Stimulated activated CD4-positive, alpha-beta T cell treated with anti-CD3 and anti-CD28 coated beads, Interleukin-12 subunit alpha, Interleukin-12 subunit beta, amount 100 ng/mL, for 24 hours (primary cell): ENCODE data around the gene ZNF524.
"Not testable (repeated sequence)": the region's sequence is repeated elsewhere in the genome, so short reads cannot be mapped to it uniquely, and the experiment has no call there.

ENCODE experiments used
- DNase-seq, 2 experiments: peaks; one replicate each; pipeline ENCODE4 v3.0.0-alpha.2; 2020; ENCODE audit warnings: low read depth in 2 of 2

The ZNF524 gene

DNA sequence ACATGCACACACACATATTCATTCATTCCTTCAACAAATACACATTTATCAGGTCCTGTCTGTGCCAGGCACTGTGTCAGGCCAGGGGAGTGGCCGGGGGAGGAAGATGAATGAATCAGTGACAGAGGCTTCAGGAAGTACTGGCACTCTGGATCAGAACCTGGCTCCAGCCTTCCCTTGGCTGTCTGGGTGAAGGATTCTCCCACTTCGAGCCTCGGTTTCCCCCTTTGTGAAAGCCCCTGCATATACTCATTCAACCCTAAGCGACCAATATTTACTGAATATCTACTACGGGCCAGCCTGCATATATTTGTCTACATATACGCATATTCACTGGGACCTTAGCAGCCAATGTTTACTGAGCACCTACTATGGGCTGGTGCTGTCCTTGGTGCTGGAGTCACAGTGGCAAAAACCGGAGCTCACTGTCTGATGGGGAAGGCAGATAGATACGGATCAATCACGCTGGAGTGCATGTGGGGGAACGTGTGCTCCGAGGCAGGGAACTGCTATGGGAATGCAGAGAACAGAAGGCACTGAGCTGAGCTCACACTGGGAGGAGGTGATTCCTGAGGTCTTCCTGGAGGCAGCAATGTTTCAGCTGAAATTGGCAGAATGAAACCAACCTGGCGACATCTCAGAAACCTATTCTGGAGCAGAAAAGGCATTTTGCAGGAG is 18.8 kb upstream of the ZNF524 start:
- no peak for DNase-seq

DNA sequence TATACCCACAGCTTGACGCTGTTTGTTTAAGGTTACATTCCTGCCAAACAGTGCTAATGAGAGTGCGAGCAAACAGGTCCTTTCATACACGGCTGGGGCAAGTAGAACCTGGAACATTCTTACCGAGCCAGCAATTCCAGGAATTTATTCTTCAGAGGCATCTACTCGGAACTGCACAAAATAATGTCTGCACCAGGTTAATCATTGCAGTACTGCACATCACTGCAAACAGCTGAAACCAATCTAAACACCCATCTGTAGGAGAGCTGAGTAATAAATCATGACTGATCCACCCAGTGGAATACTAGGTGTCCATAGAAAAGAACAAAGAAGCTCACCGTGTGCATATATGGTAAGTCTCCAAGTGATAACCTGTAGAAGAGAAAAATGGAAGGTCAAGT is 18.3 kb upstream of the ZNF524 start:
- DNase-seq: no peak

DNA sequence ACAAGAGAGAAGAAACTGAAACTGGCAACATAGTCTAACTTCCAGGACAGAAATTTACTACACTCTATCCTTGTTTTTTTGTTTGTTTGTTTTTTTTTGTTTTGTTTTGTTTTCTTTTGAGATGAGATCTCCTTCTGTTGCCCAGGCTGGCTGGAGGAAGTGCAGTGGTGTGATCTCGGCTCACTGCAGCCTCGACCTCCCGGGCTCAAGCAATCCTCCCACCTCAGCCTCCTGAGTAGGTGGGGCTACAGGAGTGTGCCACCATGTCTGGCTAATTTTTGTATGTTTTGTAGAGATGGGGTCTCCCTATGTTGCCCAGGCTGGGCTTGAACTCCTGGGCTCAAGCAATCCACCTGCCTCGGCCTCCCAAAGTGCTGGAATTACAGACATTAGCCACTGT is 17.8 kb upstream of the ZNF524 start:
- DNase-seq: not testable (repeated sequence)

DNA sequence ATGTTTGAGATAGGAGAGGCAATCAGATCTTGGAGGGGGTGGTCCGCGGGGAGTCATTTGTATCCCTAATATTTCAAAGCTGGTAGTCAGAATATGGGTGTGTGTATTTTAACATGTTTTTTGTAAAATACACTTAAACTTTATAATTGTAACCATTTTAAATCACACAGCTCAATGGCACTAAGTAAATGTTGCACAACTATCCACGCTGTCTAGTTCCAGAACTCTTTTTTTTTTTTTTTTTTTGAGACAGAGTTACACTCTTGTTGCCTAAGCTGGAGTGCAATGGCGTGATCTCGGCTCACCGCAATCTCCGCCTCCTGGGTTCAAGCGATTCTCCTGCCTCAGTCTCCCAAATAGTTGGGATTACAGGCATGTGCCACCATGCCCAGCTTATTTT is 16.2 kb upstream of the ZNF524 start:
- not testable (repeated sequence) for DNase-seq

DNA sequence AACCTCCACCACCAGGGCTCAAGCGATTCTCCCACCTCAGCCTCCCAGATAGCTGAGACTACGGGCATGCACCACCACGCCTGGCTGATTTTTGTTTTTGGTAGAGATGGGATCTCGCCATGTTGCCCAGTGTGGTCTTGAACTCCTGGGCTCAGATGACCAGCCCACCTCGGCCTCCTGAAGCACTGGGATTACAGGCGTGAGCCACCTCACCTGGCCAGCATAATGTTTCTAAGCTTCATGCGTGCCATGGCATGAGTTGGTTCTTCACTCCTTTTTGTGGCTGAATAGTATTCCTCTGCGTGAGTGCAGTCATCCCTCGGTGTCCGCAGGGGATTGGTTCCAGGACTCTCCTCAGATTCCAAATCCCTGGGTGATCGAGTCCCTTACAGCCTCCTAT is 15.2 kb upstream of the ZNF524 start:
- DNase-seq: no peak

DNA sequence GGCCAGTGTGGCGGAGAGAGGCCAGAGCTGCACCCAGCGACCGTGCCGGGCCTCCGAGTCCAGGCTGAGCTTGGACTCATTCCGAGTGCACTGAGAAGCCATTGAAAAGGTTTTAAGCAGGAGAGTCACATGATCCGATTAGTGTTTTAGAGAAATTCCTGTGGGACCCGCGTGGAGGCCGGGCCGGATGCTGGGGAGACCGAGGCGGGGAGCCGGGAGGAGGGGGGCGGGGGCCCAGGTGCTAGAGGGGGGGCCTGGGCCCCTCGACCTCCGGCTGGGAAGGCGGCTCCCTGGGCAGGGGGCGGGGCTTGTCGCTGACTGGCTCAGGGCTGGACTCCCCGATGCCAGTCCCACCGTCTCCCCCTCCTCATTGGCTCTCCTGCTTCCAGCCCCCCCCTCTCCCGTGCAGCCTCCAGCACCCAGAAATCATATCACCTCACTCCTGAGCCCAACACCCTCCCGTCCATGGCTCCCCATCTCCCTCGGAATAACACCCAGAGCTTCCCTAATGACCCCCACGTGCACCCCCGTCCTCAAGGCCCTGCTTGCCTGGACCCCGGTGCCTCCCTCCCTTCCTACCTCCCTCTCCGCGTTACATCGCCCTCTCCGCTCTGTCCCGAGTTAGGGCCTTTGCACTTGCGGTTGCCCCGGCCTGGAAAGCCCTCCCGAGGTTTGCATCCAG is 14.3 kb upstream of the ZNF524 start:
- DNase-seq: peak in 1 of 2 experiments; percentile 46

DNA sequence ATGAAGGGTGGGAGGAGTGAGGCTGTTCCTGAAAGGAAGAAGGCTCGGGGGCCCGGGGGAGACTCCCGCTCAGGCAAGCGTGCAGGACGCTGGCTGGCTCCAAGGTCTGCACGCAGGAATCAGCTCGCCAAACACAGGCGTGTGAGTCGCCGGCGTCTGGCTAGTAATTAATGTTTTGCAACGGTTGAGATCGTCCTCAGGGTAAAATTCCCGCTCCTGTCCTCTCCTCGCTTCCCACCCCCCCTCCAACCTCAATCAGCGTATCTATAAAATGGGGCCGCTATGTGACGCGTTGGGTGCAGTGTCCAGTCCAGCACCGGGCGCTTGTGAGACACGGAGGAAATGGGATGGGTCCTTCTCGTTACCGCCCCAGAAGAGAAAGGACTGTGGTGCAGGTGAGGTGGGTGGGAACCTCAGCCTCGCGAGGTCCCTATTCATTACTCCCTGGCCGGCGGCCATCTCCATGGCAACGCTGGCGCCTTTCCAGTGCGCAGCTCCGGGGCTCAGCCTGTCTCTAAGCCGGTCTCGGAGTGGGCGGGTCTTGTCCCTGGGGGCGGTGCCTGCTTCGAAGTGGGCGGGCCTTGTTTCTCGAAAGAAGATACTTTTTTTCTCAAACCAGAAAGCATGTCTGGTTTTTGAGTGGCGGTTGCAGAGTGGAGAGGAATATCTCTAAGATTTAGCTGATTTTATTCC is 13.0 kb upstream of the ZNF524 start:
- DNase-seq: peak; percentile 88 to 96

DNA sequence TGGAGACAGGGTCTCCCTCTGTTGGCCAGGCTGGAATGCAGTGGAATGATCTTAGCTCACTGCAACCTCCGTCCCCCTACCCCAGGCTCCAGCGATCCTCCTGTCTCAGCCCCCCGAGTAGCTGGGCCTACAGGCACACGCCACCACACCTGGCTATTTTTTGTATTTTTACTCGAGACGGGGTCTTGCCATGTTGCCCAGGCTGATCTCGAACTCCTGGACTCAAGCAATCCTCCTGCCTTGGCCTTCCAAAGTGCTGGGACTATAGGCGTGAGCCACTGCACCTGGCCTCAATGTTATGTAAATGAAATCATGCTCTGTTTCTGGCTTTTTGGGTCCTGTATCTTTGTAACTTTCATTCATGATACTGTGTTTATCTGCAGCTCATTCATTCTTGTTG is 11.3 kb upstream of the ZNF524 start:
- no peak for DNase-seq

DNA sequence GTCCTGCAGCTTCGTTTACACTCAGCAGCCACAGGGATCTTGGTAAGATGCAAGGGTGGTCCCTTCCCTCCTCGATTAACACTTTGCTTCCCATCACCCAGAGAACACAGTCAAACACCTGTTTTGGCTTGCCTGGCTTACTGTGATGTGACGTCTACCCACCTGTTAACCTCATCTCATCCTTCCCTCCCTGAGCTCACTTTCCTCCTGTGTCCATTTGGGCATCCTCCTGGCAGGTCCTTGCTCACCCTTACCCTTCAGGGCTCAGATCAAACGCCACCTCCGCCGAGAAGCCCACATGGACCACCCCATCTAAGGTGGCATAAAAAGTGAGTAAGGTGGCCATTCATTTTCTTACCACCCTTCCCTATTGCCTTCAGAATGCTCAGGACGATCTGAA is 10.0 kb upstream of the ZNF524 start:
- DNase-seq: no peak

DNA sequence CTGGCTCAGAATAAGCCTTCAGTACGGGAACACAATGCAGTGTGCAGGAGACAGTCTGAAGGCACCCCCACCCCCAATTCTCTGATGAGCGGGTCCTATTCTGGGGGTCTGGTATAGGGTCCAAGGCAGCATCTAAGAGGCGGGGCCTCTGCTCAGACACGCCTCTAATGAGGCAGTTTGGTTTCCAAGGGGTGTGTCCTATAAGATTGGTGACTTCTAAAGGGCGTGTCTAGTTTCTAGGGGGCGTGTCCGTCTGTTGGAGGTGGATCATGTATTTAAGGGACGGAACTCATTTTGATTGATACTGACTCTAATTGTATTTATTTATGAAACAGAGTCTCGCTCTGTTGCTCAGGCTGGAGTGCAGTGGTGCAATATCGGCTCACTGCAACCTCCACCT is 9.5 kb upstream of the ZNF524 start:
- DNase-seq: no peak

DNA sequence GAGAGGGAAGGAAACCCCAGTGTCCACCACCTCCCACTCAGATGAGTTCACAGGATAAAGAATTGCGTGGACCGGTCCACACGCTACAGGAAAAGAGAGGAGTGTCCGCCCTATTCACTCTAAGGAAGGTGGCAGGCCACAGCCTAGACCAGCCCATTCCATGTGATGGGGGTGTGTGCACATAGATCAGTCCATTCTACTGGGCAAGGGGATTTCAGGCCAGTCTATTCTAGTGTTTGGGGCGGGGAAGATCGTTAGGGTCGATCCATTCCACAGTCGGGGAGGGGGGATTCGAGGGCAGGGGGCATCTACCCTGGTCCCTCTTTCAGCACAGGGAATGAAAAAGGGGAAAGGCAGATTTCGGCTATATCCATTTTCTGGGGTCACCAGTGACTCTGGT is 8.5 kb upstream of the ZNF524 start:
- DNase-seq: no peak

DNA sequence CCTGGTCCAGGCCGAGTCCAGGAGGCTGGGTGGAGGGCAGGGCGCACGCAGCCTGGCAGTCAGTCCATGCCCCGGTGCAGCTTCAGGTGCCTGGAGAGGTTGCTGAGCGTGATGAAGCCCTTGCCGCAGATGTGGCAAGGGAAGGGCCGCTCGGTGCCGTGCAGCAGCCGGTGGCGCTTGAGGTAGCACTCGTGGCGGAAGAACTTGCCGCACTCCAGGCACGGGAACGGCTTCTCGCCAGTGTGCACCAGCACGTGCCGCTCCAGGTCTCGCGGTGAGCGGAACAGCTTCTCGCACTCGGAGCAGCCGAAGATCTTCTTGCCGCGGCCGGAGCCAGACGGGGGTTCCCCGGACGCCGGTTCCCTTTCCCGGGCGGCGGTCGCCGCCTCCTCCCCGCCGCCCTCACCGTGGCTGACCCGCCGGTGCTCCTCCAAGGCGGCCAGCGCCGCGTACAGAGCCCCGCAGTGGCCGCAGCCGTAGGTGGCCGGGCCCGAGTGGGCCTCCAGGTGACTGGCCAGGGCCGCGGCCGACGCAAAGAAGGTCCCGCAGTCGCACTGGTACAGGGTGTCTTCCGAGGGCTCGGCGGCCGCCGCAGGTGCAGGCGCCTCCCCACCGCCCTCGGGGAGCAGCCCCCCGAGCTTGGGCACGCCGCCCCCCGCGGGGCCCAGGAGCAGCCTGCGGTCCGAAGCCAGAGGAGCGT is 7.5 kb upstream of the ZNF524 start:
- no peak for DNase-seq

DNA sequence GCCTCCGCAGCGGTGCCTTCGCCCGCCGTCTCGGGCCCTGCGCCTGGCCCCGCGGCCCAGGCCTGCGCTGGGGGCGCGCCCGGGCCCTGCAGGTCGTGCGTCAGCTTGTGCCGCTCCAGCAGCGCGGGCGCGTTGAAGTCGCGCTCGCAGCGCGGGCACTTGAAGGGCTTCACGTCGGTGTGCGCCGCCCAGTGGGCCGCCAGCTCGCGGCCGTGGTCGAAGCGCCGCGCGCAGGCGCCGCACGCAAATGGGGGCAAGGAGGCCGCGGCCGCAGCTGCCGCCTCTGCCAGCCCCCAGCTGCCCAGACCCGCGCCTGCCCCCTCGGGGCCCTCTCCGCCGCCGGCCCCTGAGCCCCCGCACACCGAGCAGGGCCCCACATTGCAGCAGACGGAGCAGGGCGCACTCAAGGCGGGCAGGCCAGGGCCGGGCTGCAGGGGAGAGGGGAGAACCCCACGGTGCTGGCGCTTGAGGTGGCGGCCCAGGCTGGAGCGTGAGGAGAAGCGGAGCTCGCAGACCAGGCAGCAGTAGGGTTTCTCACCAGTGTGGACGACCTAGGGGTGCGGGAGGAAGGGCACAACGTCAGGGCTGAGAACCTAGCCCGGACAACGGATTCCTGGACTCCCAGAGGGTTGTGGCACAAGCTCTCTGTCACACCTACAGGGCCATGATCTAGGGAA is 6.9 kb upstream of the ZNF524 start:
- no peak for DNase-seq

DNA sequence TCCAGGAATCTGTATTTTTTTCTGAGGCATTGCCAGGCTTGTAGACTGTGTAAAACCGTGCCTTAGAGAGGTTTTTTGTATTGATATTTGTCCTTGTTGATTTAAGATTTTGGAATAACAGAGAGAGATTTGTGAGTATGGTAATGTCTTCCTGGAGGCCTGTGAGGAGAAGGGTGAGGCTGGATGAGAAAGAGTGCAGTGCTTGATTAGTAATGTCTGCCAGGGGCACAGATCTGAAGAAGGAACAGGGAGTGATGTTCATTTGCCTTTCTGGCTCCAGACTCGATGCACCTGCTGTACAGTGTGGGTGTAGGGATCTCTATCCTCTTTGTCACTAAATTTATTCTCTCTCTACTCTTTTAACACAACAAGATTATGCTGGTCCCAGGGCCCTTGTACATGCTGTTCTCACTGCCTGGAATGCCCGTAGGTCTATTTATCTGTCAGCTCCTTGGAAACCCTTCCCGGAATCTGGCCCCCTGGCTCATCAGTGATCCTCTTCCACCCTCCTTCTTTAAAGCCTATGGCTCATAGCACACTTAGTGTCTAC is 5.0 kb upstream of the ZNF524 start:
- no peak for DNase-seq

DNA sequence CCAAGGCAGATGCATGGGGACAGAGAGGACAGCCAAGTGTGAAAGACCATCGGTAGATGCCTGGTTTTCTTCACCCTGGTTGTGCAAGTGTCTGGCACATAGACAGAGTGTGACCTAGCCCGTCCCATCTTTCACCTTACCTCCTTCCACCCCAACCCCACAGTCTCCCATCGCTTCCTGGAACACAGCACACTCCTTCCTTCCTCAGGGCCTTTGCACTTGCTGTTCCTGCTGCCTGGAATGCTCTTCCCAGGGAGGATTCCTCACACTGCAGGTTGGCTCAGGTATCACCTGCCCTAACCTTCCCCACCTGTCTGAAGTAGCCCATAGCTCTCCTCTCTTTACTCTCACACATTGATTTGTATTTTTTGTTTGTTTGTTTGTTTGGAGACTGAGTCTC is 3.8 kb upstream of the ZNF524 start:
- no peak for DNase-seq

DNA sequence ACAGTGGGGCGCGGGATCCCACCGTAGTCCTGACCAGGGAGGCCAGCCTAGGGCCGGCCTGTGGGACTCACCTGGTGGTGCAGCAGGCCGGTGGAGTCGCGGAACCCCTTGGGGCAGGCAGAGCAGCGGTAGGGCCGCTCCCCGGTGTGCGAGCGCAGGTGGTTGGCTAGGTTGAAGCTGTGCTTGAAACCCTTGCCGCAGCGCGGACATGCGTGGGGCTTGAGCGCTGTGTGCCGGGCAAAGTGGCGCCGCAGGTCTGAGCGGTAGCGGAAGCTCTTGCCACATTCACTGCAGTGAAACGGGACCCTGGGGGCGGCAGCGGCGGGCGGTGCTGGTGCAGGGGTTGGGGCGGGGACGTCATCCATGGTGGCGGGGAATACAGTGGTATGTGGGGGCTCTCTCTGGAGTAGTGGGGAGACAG is 2.6 kb upstream of the ZNF524 start:
- no peak for DNase-seq

DNA sequence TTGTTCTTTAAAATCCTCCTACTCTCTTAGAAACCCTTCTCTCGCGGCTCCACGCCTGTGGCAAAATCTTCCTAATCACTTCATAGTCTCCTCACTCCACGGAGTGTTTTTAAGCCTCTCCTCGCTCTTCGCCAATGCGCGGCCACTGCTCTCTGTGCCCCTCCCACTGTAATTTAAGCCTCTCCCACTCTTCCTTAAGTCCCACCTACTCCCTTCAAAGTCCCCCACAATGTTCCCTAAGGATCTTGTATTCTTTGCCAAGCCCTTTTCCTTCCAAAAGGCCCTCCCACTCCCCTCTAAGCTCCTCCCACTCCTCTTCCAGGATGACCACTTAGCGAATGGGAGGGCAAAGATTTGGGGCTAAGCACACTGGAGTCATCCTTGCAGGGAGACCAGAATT is 2.1 kb upstream of the ZNF524 start:
- DNase-seq: no peak

DNA sequence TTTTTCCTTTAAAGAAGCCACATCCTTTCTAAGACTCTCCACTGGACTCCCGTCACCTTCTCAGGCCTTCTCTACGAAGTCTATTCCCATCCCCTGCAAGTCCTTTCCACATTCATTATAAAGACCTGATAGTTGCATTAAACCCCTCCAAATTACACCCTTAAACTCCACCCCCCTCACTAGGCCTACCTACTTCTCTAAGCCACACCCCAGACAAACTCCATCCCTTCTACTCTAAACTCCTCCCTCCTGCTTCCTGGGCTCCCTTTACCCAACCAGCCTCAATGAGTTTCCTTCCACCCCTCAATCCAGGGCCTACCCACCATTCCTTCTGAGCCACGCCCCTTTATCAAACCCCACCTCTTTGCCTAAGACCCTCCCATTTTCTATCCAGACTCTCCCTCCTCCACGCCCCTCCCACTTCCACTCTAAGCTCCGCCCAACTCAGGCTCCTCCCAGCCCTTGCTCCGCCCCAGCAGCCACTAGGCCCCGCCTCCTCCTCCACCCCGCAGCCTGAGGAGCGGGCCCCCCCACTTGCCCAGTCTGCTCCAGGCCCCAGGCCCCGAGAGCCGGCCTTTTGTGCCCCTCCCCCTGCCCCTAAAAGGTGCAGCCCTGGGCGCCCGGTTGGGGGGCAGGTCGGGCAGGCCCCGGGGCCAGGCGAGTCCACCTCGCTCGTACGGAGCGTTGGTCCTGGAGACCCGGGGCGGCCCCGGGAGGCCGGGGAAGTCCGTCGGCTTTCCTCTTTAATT is 1.2 kb upstream of the ZNF524 start:
- peak; percentile 88 to 90 for DNase-seq

DNA sequence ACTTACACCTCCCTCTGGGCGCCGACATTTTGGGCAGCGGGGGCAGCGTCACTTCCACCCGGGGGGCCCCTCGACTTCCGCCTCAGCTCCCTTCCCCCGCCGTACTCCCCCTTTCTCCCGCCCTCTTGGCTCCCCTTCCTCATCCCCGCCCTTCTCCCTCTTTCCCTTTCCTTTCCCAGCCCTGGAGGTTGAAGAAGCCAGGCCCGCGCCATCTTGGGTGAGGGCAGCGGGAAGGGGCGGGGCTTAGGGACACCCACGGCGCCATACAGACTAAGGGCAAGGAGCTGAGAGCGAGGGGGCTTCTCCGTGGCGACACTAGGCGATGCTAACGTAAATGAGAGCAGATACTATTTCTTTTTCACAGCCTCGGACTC is 633 bp upstream of the ZNF524 start, which contains the start of gene FIZ1:
TSS of gene FIZ1 (minus strand) at position 50 of the 374 bp plus-strand sequence. CDS start 1,652 bp downstream, outside the sequence.
- DNase-seq: peak; percentile 94 to 96

DNA sequence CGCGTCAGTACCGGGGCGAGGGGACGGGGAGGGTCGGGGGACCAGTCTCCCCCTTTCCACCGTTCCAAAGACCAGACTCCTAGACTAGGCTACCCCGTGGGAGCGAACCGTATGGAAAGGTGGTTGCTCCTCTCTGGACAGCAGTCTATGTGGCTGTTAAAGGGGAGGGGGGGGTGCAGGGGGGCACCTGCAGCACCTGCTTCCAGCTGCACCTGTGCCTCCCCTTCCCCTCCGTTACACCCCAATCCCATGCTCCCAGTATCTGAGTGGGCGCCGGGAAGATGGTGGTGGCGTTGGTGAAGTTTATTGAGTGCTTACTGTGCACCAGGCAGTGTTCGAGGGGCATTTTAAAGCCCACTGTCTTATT is 557 bp downstream of the ZNF524 start:
- no peak for DNase-seq

DNA sequence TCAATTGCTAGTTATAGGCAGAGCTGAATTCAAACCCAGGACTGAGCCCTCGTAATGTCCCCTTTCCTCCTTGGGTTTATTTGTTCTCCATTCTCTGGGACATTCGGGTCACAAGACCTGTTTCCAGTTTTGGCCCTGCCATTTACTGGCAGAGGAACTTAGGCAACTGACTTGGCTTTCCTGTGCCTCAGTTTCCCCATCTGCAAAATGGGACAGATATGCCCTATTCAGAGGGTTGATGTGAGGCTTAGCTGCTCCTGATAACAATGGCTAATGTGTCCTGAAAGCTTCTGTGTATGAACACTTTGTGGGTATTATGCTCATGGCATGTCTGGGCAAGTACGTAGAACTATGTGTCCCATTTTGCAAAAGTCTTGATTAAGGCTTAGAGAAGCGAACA is 996 bp downstream of the ZNF524 start:
- no peak for DNase-seq
